Bronchial epithelial cell (primary cell): ENCODE data around the gene MPV17. TPM values are rescaled to one million over a fixed set of nuclear protein-coding genes. Genes with fewer than 3 reads are reported as not detected.

ENCODE experiments used
- DNase-seq: peaks from one replicate; pipeline ENCODE4 v3.0.0-alpha.2; 2010; ENCODE audit warnings: low read depth
- FAIRE-seq: peaks from 2 replicates; lab custom pipeline; 2011; peaks lifted over from hg19 to GRCh38; lab: Jason Lieb, UNC
- H3K27me3 ChIP-seq: 2 replicates; pipeline ENCODE4 v1.5.1; 2011; ENCODE audit warnings: low read length; ENCODE audit not compliant: control insufficient read depth, insufficient read depth
- H3K36me3 ChIP-seq: 2 replicates; pipeline ENCODE4 v1.5.1; 2011; ENCODE audit warnings: low read length; ENCODE audit not compliant: control insufficient read depth, insufficient read depth
- H3K4me3 ChIP-seq: 2 replicates; pipeline ENCODE4 v1.5.1; 2011; ENCODE audit warnings: mild to moderate bottlenecking, low read depth, low read length, control low read depth
- CTCF ChIP-seq: IDR thresholded peaks from 2 replicates; pipeline ENCODE4 v1.5.1; 2011; ENCODE audit warnings: mild to moderate bottlenecking, moderate library complexity, low read length, control low read depth, inconsistent platforms; ENCODE audit not compliant: insufficient read depth, severe bottlenecking
- total RNA-seq: library from RNA; depleted of rRNA; stranded (reverse); fragments of >200 nt; gene quantifications from 2 replicates; pipeline ENCODE4 v1.2.1, GENCODE V29; 2014

Gene MPV17
- total RNA-seq, 1 donor from 2014 or later: 55.3 TPM

GRCh38 chr2:27308359-27308881, 14.5 kb downstream of the MPV17 start, which contains the start of gene UCN:
Gene UCN, minus strand, starts transcription at chr2:27308445. Its CDS starts 550 bp downstream, at chr2:27307895.
- no peak for TF ChIP-seq CTCF
- peaks cover 24% of the 10 kb centered on the region for H3K27me3 ChIP-seq
- no peak within 1 kb of the TSS for H3K4me3 ChIP-seq
- peaks cover 2% of the 10 kb centered on the region for H3K36me3 ChIP-seq
- peak; percentile 29 for DNase-seq
- no peak for FAIRE-seq

- Histone ChIP-seq H3K36me3 (peaks cover 2% of the 10 kb centered on the region), H3K27me3 (peaks cover 24% of the 10 kb centered on the region), H3K4me3 (no peak overlapping the region)
- FAIRE-seq: no peak
- no peak for DNase-seq
- TF ChIP-seq CTCF: no peak
Observed at GRCh38 chr2:27307545-27308358, 15.1 kb downstream of the MPV17 start.

GRCh38 chr2:27307287-27307544, 15.7 kb downstream of the MPV17 start:
- FAIRE-seq: no peak

GRCh38 chr2:27306573-27307286, 16.2 kb downstream of the MPV17 start:
- H3K27me3 ChIP-seq: peaks cover 24% of the 10 kb centered on the region
- TF ChIP-seq CTCF: no peak
- DNase-seq (no peak), FAIRE-seq (no peak)
- H3K4me3 ChIP-seq: no peak overlapping the region
- H3K36me3 ChIP-seq: peaks cover 2% of the 10 kb centered on the region

More at GRCh38 chr2:27307287-27307544, 15.7 kb downstream of the MPV17 start:
- no peak for TF ChIP-seq CTCF
- H3K4me3 ChIP-seq: no peak overlapping the region
- H3K27me3 ChIP-seq: peaks cover 24% of the 10 kb centered on the region
- no peak for DNase-seq
- H3K36me3 ChIP-seq: peaks cover 2% of the 10 kb centered on the region

- no peaks in the 10 kb centered on the region for H3K36me3 ChIP-seq
- TF ChIP-seq CTCF: no peak
- DNase-seq: no peak
- H3K27me3 ChIP-seq: peaks cover 24% of the 10 kb centered on the region
- no peak for FAIRE-seq
- H3K4me3 ChIP-seq: no peak overlapping the region
Observed at GRCh38 chr2:27306136-27306535, 16.8 kb downstream of the MPV17 start.
